ENCODE measurements around the gene ATG16L1.

DNA sequence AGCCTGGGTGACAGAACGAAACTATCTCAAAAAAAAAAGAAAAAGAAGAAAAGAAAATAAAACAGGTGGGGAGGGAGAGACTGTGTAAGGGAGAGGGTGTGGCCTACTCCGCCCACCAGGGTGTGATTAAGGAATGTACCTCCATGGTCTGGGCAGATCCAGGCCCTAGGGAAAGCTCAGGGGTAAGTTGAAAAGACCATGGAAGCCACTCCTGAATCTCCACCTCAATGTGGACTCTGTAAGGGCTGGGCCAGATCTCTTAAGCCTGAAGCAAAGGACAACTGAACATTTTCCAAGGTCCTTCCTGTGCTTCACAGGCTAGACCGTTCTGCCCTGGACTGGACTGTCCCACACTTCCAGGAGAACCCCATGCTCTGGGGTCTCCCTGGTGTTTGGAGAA is 9.7 kb upstream of the ATG16L1 start:
- TF ChIP-seq, protein P1, sequence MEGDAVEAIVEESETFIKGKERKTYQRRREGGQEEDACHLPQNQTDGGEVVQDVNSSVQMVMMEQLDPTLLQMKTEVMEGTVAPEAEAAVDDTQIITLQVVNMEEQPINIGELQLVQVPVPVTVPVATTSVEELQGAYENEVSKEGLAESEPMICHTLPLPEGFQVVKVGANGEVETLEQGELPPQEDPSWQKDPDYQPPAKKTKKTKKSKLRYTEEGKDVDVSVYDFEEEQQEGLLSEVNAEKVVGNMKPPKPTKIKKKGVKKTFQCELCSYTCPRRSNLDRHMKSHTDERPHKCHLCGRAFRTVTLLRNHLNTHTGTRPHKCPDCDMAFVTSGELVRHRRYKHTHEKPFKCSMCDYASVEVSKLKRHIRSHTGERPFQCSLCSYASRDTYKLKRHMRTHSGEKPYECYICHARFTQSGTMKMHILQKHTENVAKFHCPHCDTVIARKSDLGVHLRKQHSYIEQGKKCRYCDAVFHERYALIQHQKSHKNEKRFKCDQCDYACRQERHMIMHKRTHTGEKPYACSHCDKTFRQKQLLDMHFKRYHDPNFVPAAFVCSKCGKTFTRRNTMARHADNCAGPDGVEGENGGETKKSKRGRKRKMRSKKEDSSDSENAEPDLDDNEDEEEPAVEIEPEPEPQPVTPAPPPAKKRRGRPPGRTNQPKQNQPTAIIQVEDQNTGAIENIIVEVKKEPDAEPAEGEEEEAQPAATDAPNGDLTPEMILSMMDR (IDR thresholded peaks at IDR 0.05), result no peak
- TF ChIP-seq POLR2AphosphoS5 (IDR thresholded peaks at IDR 0.05; ENCODE audit: low read depth, low read length), result no peak
